Ecto neural progenitor cell (in vitro differentiated cells): ENCODE measurements around the gene COLEC12.
A peak's percentile ranks its signal among the peaks of the same experiment; 100 is the strongest.

ENCODE experiments used
- DNase-seq: peaks from one replicate; pipeline ENCODE4 v3.0.0-alpha.2; 2018; ENCODE audit warnings: low spot score

The COLEC12 gene

DNA sequence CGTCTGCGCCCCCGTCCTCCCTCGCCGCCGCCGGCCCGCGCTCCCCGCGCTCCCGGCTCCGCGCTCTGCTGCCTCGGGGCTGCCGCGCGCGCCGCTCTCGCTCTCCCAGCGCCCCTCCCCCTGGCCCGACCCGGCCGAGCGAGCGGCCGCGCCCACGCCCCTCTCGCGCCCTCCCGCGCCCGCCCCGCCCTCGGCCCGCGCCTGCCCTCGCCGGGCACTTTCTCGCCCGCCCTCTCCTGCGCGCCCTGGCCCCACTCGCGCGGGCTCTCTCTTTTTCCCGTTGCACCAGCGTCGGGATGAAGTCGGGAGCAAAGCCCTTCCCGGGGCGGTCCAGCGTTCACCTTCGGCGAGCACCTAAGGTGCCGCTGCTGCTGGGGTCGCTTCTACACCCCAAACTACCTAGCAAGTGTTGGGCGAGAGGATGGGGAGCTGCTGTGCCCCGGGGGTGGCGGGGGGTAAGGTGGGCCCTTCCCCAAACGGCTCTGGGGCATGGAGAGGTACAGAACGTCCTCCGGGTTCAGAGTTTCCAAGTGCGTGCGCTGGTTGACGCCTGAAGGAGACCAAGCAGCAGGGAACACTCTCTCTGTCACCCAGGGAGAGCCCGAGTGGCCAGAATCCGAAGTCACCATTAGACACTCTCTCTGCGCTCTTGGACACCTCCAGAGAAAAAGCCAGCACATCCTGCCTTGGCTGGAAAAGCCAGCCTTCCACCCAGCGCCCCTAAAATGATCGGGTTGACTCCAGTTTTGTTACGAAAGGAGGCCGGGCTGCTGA lies at the start of gene COLEC12:
Gene COLEC12, minus strand, starts transcription at position 70 of the 774 bp plus-strand sequence. CDS start 187 bp downstream, outside the sequence.
- DNase-seq = peak; percentile 73

DNA sequence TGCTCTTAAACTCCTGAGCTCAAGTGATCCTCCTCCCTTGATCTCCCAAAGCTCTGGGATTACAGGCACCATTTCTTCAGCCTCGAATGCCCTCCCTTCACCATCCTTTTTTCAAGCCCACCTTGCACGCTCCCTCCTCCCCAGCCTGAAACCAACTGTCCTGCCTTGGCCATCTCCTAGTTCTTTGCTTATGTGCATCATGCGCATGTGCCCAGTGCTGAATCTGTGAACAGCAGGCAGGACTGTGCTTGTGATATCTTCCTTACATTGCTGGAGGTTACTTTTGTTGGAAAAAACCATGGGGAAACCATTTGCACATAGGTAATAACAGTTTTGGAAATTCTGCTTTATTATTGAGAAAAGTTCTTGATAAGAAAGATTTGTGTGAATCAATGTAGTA lies 49.5 kb upstream of the COLEC12 start:
- no peak for DNase-seq

DNA sequence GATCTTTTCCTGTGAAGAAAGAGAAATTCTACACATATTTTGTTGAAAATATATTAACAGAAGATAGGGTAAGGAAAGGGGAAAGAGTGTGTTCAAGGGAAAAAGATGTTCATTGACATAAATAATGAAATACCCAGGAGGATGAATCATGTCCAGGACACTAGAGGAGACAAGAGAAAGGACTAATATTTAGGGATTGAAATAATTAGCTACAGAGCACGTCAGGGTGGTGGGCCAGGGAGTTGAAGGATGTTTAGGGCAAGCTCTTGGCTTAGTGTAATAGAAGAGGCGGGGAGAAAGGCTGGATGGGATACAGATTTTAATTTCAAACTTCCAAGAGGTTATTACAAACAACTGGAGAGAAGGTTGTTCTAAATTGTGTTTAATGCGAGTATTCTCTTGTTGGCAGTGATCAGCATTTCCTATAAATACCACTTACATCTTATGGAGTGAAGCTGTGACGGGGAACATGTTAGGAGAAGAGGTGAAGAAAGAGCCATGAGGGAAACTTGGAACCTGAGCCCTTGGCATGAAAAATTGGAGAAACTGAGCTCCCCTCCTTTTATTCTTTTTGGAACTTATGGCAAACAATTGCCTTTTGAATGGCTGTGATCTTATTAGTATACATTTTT lies 43.1 kb upstream of the COLEC12 start:
- no peak for DNase-seq

DNA sequence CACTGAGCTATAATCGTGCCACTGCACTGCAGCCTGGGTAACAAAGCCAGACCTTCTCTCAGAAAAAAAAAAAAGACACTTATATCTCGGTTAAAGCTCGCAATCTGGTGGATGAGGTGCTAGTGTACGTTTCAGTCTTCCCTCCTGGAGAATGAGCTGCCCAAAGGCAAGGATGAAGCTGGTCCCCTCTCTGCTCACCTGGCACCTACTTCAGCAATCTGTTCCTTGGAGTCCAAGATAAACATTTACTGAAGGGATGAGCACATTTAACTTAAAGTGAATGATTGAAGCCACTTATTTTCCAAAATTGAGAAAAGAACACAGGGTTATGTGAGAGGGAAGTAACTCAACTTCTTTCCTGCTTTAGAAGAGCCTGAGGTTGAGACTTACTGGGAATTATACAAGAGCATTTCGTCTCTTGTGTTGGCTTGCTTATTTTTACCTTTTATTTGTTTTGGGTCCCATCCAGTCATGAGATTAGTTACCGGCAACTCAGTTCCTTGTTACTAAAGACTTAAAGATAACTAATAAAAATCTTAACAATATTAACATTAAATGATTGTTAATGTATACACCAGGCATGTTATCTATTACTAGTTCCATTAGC lies 33.6 kb upstream of the COLEC12 start:
- no peak for DNase-seq

DNA sequence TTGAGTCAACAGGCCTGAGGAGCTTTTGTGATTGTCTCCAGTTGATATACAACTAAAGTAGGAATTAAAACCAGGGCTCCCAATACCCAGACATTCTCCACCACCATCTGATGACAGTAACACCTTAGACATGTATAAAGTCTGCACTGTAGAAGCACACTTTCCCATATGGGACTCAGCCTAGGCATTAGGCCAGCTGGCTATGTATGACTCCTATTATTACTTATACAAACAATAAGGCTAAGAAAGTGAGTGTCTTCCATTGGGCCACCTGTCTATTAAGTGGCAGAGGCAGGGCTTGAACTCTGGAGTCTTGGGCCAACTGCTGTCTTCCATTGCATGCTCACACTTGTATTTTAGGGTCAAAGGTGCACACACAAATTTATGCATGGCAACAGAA lies 32.1 kb upstream of the COLEC12 start:
- no peak for DNase-seq

DNA sequence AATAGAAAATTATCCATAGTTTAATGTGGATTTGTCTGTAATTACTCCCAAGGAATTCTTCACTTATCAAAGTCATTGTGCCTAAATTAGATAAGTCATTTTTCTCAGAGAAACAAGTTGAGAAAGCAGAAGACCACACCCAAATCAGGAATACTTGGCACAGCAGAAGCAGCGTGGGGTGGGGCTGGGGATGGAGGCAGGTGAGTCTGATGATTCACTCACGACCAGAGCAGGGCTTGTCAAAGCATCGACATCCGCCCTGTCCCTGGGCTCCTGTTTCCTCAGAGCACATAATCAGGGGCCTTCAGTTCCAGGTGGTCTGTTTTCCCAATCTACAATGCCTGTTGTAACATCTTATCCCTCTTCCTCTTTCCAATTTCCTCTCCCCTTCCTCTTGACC lies 31.5 kb upstream of the COLEC12 start:
- no peak for DNase-seq

DNA sequence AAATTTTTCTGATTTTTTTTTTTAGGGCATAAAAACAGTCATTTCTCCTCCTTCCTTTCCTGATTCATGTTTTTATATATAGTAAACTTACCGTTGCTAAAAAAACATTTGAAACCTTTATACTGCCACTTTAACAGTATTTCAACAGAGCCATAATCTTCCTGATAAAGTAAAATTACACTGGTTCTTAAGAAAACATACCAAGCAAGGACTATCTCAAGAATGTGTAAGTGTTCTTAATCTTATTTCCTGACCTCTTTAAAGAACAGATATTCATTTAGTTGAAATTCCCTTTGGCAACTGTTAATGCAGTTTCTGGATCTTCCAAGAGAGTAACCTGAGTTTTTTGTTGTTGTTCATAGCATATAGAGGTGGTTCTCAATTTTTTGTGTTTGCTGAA lies 26.6 kb upstream of the COLEC12 start:
- no peak for DNase-seq

DNA sequence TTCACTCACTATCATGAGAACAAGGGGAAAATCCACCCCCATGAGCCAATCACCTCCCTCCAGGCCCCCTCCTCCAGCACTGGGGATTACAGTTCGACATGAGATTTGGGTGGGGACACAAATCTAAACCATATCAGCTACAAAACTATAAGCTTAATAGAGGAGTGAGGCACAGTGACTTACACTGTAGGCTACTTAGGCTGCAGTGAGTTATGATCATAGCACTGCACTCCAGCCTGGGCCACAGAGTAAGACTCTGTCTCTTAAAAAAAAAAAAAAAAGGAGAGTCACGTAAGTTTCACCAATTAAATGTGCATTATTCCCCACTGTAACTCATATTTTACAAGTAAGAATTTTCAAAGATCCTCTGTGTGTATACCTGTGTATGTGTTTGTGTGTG lies 26.2 kb upstream of the COLEC12 start:
- no peak for DNase-seq

DNA sequence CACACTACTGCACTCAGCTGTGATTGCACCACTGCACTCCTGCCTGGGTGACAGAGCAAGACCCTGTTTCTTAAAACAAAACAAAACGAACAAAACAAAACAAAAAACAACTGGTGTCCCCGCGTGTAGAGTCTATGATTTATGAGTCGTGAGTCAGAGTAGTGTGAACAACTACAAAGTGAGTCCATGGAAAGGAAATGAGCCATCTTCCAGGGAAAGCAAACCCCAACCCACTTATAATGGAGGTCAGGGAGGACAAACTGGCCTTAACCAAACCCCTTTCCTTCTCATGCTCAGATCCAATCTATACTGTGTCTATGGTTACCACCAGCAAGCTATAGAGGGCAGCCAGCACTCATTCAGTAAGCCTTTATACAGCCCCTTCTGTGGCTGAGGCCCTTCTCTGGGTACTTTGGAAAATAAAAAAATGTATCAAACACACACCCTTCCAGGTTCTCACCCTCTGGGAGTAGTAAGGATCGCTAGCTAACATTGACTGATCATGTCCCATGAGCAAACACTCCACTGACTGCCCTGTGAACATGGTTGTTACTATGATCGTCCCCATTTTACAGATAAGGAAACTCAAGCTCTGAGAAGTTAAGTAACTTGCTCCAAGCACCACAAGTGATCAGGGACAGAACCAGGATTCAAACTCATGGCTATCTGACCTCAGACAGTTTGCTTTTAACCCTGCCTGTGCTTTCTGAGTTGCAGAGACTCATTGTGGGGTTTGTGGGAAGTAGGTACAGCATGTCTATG lies 24.7 kb upstream of the COLEC12 start:
- DNase-seq = no peak

DNA sequence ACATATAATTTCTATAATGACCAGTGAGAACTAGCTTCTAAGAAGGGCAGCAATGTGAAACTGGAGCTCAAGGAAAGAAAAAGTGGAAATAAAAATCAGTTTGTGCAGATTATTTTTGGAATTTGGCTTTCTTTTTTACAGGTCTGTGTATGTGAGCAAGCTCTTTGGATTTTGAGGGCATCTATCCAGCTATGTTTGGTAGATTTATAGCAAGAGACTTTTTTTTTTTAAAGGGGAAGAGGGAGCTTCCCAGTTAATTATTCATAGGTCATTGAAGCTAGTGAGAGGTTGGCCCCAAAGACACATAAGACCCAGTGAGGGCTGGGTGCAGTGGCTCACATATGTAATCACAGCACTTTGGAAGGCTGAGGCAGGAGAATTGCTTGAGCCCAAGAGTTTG lies 24.0 kb upstream of the COLEC12 start:
- no peak for DNase-seq

DNA sequence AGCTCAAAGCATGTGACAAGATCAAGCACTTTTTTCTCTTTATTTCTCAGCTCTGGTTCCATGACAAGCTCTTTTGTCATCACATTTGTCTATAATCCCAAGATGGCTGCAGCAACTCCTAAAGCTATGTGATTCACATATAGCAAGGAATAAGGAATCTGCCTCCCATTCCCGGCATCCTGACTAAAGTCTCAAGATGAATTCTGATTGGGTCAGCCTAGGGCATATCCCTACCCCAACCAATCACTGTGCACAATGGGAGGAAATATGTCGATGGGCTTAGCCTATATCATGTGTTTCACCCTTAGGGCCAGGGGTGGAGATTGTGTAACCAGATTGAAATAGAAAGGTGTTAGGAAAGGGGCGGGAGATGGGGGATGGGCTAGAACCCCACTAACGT lies 23.1 kb upstream of the COLEC12 start:
- no peak for DNase-seq

DNA sequence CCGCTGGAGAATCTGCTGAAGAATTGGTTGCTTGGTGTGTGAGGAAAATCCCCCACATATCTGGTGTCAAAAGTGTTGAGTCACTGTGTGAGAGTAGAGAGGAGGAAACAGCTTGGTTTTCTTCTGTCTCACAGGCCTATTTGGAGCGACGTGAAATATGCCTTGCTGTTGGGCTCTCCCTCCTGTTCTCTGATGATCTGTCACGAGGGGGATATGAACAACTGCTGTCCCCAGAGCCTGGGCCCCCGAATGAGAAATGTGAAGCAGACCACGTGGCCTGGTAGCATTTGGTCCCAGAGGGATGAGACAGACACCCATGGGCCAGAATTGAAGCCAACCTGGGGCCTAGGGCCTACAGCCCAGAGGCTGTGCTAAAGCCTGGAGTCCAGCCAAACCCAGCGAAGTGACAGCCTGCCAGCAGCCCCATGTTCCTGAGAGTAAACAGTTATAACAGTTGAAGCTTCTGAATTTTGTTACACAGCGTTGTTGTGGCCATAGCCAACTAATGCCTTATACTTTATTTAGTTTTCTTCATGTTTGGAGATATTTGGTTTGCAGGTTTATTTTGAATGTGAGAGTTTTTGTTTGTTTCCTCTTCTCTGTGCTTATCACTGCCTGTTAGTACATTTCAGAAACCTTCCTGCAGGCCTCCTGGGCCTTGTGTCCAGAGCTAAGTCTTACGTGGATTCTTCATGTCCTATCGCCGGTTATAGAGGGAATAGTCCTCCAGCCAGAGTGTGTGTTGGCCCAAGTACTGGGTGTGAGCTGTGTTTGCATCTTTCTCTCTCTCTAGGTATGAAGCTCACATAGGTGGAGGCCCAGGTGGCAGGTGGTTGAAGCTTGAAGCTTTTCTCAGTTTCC lies 18.7 kb upstream of the COLEC12 start:
- no peak for DNase-seq

DNA sequence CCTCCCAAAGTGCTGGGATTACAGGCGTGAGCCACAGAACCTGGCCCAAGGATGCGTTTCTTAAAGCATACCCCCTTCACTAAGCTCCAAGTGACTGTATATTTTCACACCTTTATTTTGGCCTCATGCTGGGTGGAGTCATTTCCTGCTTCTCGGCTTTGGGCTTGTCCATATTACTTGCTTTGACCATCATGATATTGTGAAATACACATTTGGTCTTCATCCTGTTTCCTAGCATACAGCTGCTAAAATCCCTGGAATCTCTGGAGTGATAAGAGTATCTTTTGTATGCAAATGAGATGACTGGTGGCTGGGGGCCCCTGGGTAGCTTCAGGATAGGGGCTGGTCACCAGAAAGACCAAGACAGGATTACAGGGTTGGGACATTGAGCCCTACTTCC lies 17.6 kb upstream of the COLEC12 start:
- DNase-seq = no peak

DNA sequence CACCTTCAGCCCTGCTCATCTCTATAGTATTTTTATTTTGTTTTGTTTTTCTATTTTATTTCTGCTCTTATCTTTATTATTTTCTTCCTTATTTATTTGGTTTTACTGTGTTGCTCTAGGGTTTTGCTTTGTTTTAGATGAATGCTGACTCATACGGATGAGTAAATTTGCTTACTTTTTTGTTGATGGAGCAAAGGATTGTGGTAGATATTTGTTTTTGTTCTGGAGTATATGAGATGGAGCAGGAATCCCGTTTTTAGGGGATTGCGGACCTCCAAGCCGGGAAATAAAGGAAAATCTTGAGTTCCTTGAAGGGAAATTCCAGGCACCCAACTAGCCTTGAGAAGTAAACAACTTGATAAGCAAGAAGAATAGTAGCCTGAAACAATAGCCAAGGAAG lies 15.3 kb upstream of the COLEC12 start:
- DNase-seq = no peak

DNA sequence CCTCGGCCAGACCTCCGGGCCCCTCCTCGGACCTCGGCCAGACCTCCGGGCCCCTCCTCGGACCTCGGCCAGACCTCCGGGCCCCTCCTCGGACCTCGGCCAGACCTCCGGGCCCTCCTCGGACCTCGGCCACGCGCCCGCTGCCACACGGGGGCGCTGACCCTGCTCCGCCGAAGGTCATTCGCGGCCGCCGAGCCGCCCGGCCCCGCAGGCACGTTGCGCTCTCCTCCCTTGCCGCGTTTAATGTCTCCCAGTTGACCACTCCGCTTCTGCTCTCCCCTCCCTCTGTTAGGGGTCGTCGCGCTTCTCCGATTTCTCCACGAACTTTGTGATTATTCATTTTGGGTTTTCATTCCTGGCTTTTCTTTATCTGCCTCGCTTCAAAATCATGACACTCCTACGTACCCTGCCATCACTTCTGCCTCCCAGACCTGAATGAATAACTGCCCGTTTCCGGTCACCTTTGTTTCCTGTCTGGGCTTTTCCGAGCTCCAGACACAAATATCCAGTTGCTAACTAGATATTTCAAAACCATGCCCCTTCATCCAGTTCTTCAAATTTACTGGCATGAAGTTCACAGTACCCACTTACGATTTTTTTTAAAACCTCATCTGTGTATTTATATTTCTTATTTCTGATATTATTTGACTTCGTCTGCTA lies 14.8 kb upstream of the COLEC12 start:
- DNase-seq = no peak

DNA sequence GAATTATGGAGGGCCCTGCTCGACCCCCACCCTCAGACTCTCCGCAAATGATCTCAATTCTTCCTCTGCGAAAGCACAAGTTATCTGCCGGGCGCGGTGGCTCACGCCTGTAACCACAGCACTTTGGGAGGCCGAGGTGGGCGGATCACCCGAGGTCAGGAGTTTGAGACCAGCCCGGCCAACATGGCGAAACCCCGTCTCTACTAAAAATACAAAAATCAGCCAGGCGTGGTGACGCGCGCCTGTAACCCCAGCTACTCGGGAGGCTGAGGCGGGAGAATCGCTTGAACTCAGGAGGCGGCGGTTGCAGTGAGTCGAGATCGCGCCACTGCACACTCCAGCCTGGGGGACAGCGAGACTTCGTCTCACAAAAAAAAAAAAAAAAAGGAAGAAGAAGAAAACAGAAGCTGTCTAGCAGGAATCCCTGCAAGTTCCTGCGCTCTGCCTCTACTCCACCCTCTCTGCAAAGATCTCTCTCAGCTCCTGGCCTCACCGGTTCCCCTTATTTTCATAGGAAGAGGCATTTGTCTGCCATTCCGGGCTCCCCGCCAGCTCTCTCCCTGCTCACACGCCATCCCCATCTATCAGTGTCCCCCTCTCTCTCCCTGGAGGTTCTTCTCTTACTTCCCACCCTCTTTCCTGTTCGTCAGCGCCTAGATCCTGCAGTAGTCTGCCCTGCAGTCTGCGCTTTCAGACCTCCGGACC lies 13.5 kb upstream of the COLEC12 start:
- no peak for DNase-seq

DNA sequence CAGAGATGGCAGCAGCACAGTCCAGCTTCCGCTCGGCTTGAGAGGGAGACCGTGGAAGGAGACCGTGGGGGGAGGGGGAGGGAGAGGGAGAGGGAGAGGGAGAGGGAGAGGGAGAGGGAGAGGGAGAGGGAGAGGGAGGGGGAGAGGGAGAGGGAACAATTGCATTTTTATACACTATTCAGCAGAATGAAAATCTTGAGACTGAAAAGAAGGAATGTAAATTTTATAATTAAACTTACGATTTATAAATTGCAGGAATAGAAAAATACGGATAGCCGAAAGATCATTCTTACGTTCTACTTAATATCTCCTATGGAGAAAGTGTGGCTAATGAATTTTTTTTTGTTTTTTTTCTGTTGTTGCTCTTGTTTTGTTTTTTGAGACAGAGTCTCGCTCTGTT lies 12.5 kb upstream of the COLEC12 start:
- DNase-seq = no peak

DNA sequence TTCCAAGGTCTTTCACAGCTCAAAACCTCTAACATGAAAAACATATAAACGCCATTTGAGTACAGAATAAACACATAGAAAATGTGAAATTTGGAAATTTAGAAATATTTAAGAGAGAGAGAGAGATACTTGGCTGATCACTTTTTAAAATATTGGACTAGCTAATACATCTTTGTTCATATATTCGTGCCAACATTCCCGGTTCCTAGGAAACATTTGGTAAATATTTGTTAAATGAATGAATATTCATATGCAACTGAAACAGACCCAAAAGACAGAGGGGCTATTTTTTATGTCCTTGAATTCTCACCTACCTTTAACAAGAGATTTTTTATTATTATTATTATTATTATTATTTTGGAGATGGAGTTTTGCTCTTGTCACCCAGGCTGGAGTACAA lies 8.3 kb upstream of the COLEC12 start:
- no peak for DNase-seq

DNA sequence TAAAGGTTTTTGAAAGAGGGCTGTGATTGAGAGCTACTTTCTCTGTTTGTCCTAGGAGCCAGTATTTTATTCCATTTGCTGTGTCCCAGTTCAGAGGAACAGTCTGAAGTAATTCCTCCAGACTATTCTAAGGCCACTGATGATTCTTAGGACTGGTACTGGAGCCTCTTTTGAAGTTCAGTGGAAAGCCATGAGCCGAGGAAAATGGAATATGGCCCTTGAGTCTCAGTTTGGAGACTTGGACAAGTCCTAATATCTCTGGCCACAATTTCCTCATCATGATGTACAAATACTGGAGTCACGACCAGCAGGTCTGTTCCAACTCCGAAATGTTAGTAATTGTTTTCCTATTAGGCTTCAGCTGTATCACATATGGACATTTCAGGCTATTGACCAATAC lies 7.1 kb upstream of the COLEC12 start:
- no peak for DNase-seq

DNA sequence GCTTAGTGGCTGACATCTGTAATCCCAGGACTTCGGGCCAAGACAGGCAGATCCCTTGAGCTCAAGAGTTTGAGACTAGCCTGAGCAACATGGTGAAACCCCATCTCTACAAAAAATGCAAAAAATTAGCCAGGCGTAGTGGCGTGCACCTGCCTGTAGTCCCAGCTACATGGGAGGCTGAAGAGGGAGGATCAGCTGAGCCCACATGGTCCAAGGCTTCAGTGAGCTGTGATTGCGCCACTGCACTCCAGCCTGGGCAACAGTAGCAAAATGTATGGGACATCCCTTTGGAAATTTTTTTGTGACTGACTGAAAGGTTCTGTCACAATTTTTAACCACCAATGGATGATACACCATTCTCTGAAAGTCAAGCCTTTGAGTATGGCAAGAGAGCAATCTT lies 6.3 kb upstream of the COLEC12 start:
- DNase-seq = no peak

DNA sequence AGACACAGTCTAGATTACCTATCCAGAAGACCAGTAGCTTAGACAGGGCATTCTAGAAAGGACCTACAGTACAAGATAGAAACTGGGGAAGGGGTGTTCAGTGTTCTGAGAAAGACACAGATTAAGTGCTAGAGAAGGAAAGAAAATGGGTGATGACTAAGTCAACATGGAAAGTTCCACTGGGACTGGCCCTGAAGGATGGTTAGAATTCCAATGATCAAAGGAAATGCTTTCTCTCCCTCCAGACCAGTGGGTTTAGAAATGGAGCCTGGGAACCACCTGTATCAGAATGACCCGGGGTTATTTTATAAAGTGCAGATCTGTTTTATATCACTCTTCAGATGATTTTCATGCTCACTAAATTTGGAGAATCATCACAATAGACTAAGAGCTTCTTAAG lies 5.8 kb upstream of the COLEC12 start:
- no peak for DNase-seq
